HG03060 (cell line): ENCODE measurements around the gene TMTC2.

Experiments used
- ATAC-seq: cut with Tn5 transposase; IDR thresholded peaks from one replicate; pipeline ENCODE4 v1.9.1; 2021; ENCODE audit warnings: low read depth, moderate number of reproducible peaks; ENCODE audit not compliant: unreplicated experiment

TMTC2 gene

DNA sequence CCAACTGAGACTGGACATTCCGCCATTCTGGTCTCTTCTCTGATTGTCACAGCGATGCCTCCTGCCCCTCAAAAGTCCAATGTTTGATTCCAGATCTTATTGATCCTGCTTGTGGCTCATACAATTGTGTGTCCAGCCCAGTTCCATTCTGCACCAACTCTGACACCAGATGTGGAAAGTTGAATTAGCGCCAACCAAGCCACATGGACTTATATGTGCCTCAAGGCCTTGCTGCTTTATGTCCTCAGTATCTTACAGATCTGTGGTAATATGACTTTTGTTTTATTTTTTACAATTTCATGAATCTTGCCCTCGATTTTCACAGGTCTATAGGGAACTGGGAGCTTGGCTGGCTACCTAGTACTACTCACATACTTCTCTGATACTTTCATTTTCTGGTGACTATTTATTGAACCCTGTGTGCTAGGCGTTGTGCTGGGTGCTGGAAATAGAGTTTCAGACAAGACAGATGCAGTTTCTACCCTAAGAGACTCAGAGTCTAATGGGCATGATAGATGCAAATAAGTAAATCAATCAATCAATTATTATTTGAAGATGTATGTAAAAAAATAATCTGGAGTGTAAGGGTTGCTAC is 472.0 kb downstream of the TMTC2 start:
- no peak for ATAC-seq

DNA sequence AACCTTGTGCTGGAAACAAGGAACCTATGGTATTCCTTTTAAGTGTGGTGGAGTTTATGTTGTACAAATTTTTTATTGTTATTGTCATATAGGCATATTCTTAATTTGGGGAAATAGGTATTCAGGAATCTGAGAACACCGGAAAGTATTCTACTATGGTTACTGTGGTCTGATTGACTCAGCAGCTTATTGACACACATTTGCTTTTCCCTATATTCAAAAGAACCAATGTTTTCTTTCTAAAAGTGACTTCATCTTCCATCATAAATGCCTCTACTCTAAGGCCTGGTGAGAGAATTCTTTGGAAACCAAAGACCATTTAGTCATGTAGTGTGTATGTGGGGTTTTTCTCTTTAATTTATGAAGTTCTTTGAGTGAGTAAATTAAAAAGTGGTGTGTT is 474.8 kb downstream of the TMTC2 start:
- ATAC-seq, result no peak

DNA sequence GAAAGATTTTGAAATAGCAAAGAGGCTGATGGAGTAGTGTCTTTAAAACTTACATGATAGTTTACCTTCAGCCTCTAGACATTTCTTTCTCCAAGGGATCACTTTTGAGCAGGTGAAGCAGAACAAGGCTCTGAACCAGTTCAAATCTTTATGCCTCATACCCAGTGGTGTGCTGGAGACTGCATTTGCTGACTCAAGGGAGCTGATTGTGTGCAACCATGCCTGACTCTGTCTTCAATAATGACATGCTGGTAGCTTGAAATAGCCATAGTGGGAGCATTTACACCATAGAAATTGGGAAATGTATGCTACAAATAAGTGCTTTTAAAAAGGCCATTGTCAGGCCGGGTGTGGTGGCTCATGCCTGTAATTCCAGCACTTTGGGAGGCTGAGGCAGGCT is 482.0 kb downstream of the TMTC2 start:
- no peak for ATAC-seq

DNA sequence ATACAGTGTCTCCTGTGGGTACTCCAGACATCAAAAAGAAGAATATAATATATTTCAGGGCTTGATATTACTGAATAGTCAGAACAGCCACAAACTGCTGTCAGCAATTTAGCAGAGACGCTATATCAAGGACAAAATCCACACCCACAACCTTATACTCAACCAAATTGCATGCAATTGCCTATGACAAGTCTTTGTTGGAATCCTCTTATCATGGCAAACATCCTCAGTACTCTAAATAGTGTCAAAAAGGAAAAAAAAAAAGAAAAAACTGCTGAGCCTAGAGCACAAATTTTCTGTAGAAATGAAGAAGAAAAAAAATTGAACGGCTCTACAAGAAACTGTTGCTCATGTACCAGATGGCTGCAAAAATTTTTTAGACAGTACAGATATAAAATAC is 485.7 kb downstream of the TMTC2 start:
- no peak for ATAC-seq

DNA sequence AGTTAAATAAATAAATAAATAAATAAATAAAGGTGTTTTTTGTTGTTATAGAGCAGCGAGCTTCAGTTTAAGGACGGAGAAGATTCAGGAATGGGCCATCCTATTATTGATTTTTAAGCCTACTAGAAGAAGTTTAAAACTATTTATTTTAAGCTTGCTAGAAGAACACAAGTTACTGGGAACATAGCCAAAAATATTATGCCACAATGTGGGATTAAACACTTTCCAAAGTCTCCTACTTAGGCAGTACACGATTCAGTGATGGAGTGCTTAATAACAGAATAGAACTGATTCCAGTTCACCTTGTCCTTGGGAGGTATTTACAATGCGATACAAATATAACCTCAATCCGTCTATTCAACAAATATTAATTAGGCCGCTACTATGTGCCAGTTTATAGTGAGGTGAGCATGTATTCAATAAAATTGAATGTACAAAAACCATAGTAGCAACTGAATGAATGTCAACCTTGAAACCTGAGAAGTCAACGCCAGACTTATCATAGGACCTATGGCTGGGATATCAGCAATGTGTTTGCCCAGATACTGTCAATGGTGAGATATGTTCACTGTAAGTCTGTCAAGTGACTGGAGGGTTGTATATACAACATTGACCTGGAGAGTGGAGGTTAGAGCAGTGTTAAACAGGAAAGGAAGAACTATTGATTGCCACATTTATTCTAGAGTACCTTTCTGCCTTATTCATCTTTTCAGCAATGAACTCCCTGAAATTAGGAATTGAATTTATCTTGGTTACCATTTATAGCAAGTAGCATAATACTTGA is 486.4 kb downstream of the TMTC2 start:
- ATAC-seq, result no peak

DNA sequence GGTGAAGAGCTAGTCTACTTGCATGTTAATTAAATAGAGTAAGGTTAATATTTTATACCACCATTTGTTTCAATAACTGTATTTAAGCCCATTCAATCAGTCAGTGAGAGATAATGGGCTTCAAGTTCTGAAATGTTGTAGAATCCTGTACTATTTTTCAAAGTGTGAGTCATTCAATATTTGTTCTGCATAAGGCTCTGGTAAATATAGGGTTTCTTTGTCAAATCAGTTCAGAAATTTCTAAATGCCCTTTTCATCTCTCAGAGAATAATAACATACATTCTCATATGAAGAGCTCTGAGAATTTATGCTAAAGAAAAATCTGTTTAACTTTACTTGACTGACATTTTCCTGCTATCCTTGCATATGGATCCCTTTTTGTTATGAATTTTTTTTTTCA is 493.3 kb downstream of the TMTC2 start:
- ATAC-seq, result no peak

DNA sequence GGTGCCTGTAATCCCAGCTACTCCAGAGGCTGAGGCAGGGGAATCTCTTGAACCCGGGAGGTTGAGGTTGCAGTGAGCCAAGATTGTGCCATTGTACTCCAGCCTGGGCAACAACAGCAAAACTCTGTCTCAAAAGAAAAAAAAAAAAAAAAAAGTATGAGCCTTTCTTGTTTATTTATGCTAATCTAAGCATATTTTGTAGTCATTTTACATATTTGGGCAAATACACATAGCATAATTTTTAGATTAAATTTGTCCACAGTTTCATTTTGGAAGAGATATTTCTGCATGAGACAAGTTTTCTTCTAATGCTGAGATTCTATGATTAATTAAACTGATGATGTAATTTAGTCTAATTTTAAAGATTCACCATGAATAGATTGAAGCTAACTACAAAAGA is 494.4 kb downstream of the TMTC2 start:
- no peak for ATAC-seq

DNA sequence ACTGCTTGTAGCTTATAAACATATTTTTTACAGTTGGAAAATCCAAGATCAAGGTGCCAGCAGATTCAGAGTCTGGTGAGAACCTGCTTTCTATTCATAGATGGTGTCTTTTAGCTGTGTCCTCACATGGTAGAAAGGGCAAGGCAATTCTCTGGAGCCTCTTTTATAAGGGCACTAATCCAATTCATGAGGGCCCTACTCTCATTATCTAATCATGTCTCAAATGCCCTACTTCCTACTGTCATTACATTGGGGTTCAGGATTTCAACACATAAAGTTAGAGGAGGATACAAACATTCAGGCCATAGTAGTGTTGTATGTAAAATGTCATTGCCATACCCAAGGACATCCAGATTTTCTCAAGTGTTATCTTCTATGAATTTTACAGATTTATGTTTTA is 496.4 kb downstream of the TMTC2 start:
- ATAC-seq, result no peak
